Ovary (tissue), 3 donors: Measurements from ENCODE around the gene TNRC6B.

ENCODE experiments used
- CTCF ChIP-seq, 3 donors: fragments of 450-650 bp in 2 of 3; fragments of 200-600 bp in 1 of 3; IDR thresholded peaks; one replicate each; pipeline versions ENCODE4 v1.5.1 to v1.8.0; 2016 to 2022; ENCODE audit warnings: antibody characterized with exemption in 3 of 3, mild to moderate bottlenecking in 1 of 3
- EP300 ChIP-seq: sonication (generic); formaldehyde crosslinking; IDR thresholded peaks from one replicate; pipeline ENCODE4 v1.6.1; 2017; ENCODE audit warnings: antibody characterized with exemption
- donor health status: DM: no; HTN: no; CAD: no.

DNA sequence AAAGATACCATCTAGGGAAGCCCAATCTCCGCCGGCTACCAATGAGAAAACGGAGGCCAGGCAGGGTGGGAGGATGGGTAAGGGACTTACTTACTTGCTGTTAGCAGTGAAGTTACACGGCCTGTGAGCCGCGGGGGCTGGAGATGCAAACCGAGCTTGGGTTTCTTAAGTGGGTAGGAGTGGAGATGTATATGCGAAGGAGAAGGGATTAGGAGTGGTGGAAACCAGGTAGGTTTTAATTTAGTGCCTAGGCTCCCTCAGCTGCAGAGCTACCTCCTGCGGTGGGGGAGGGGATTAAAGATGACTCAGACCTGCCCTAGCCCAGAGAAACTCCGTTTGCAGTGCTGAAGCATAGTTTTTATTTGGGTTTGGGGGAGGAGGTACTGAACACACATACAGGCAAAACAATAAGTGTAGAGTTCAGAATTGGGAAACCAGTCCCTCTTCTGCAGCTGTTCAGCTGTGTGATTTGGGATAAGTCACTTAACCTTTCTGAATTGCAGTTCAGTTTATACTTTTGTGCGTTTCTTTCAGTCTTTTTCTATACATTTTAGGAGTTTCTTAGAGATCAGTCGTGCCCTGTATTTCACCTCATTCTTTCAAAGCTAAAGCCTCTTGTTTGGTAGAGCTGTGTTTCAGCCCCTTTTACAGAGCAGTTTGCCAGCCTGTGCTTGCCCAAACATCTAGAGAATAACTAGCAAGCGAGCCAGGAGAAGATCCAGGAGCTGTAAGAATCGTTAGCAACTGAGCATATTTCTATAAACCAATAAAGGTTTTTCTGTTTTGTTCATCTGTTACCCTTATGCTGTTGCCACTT, 596 bp upstream of the TNRC6B start:
- TF ChIP-seq EP300 (no peak), CTCF (IDR thresholded peaks at IDR 0.05) (no peak)
